KOPT-K1 (cell line): ENCODE measurements around the gene ASB2.

Experiments
- H3K27ac ChIP-seq: fragments of 200-600 bp; sonication (generic); 2 replicates; pipeline ENCODE4 v1.5.1; 2016; ENCODE audit warnings: antibody characterized with exemption, mild to moderate bottlenecking, low read depth, low read length; ENCODE audit not compliant: poor library complexity, severe bottlenecking
- H3K36me3 ChIP-seq: fragments of 200-600 bp; sonication (generic); 2 replicates; pipeline ENCODE4 v1.5.1; 2017; ENCODE audit warnings: antibody characterized with exemption, mild to moderate bottlenecking, low read length, moderate library complexity; ENCODE audit not compliant: insufficient read depth
- H3K9me3 ChIP-seq: fragments of 200-600 bp; sonication (generic); 2 replicates; pipeline ENCODE4 v1.5.1; 2017; ENCODE audit warnings: antibody characterized with exemption, low read length, mild to moderate bottlenecking; ENCODE audit not compliant: insufficient read depth, poor library complexity, severe bottlenecking

ASB2 gene

DNA sequence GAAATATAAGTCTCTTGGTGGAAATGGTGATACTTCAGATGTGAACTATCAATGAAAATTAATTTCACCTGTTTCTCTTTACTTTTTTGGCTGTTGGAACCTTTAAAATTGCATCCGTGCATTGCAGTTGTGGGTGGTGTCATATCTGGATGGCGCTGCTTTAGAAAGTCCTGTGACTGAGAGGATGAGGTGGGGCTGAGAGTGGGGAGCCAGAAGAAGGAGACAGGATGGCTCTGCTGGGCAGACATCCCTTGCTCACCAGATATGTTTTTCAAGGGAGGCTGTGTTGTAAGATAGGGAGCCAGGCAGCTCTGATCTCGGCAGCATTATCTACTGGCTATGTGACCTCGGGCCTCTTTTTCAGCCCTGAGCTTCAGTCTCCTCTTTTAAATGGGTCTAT, 12.7 kb downstream of the ASB2 start:
- Histone ChIP-seq H3K36me3 (no peaks in the 10 kb centered on the region), H3K9me3 (no peaks in the 10 kb centered on the region), H3K27ac (no peak overlapping the region)

DNA sequence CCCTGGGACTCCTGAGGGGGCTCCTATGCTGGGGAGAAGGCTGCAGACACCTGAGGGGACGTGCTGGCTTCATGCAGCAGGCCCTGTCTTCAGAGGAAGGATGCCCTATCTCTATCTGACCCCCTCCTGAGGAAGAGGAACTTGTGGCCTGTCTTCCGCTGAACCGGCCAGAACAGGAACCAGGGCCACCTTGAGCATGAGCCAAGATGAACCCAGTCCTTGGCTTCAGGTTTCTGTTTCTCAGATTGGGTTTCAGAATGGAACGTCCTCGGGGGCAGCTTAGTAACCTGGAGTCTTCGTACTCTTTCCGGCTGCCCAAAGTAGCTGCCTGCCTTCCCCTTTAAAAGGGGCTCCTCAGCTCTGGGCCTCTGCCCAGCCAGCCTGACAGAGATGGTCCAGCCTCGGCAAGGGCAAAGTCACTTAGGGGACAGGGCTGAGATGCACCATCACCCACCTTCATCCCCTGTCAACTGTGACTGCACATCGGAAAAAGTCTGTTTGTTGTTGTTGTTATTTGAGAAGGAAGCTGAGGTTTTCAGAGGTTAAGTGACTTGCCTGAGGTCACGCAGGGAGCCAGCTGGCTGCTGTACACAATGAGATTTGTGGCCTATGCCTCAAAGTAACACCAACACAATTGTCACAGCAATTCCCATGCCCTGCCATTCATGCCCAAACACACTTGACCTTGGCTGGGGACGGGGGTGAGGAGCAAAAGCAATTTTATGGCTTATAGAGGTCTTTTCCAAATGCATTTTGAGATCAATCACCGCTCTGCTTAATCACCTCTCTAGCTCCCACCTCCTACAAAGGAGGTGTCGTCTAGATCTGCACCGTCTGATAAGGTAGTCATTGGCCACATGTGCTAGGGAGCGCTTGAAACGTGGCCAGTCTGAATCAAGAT, 13.4 kb downstream of the ASB2 start:
- H3K9me3 ChIP-seq: no peaks in the 10 kb centered on the region
- no peaks in the 10 kb centered on the region for H3K36me3 ChIP-seq
- no peak overlapping the region for H3K27ac ChIP-seq

GRCh38 chr14:93961620-93962019, 14.8 kb downstream of the ASB2 start:
- no peaks in the 10 kb centered on the region for H3K9me3 ChIP-seq
- no peaks in the 10 kb centered on the region for H3K36me3 ChIP-seq
- H3K27ac ChIP-seq: no peak overlapping the region

- Histone ChIP-seq H3K9me3 (no peaks in the 10 kb centered on the region), H3K36me3 (no peaks in the 10 kb centered on the region), H3K27ac (no peak overlapping the region)
Observed at GRCh38 chr14:93960774-93961438, 15.5 kb downstream of the ASB2 start.

DNA sequence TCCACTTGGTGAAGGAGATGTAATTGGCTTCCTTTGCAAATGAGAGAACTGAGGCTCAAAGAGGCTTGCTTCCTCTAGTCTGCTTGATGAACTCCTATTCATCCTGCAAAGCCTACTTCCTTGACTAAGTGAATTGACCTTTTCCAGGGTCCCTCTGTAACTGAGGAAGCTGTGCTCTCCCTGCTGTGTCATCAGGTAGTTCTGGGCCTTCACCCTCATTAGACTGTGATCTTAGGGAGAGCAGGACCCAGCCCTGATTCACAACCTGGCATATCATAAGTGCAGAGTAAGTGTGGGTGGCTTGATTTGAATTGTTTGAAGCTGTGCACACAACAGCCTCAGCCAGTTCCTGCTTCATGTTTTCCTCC, 16.3 kb downstream of the ASB2 start:
- Histone ChIP-seq H3K27ac (no peak overlapping the region), H3K36me3 (no peaks in the 10 kb centered on the region), H3K9me3 (no peaks in the 10 kb centered on the region)

DNA sequence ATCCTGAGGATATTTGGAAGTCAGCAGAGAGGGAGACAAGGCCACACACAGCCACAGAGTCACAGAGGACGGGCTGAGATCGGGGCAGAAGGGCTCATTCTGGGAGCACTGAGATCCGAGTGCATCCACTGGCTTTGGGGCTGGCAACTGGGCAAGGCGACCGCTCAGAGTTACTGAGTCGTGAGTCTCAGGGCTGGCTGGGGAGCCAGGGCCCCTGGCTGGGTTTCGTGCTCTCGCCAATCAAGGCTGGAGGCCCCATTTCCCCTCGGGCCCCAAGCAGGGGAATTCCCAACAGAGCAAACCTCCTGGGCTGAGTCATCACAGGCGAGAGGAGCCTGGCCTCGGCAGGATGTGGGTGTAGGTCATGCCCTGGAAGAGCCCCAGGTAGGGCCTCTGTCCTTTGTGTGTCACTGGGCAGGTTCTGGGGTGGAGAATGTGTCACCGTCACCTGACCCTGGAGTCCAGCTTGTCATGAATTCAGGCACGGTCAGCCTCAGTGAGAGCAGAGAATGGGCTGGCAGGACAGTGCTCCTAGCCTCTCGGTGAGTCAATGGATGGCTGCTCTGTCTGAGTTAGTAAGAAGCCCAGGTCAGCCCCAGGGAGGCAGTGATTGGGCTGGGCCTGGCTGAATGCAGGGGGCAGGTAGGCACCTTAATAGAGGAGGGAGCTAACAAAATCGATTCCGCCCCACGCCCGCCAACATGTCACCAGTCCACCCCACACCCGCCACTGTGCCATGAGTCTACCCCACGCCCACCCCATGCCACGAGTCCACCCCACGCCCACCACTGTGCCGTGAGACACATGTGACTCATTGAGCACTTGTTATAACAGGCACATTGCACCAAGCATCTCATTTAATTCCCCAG, 16.9 kb downstream of the ASB2 start:
- Histone ChIP-seq H3K27ac (peak overlapping the region; percentile 0), H3K36me3 (no peaks in the 10 kb centered on the region), H3K9me3 (no peaks in the 10 kb centered on the region)

DNA sequence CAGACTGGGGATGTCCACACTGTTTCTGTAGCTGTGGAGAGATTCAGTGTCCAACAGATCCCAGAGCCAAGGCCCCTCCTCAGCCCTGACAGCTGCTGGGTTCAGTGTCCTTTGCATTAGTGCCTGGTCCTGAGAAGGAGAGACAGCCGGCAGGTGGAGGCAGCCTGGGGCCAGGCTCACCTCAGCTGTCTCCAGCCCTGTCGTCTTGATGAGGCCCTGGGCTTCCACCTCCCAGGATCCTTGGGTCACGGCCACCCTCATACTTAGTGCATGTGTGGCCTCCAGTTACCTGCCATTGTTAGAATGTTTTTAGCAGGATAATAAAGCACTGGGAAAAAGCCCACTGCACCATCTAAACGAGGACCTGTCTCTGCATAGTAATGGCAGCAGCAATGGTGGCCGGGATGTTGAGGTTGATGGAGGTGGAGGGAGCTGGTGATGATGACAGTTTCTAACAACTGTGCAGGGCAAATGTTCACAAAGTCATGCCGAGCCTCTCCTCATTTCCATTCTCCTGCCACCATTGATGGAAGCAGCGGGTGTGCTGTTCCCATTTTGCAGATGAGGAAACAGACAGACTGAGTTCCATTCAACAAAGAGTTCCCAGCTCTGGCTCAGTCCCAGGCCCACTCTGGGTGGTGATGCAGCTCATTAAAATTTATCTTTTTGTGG, 17.7 kb downstream of the ASB2 start:
- H3K27ac ChIP-seq: peak overlapping the region; percentile 0
- H3K36me3 ChIP-seq: no peaks in the 10 kb centered on the region
- H3K9me3 ChIP-seq: no peaks in the 10 kb centered on the region

DNA sequence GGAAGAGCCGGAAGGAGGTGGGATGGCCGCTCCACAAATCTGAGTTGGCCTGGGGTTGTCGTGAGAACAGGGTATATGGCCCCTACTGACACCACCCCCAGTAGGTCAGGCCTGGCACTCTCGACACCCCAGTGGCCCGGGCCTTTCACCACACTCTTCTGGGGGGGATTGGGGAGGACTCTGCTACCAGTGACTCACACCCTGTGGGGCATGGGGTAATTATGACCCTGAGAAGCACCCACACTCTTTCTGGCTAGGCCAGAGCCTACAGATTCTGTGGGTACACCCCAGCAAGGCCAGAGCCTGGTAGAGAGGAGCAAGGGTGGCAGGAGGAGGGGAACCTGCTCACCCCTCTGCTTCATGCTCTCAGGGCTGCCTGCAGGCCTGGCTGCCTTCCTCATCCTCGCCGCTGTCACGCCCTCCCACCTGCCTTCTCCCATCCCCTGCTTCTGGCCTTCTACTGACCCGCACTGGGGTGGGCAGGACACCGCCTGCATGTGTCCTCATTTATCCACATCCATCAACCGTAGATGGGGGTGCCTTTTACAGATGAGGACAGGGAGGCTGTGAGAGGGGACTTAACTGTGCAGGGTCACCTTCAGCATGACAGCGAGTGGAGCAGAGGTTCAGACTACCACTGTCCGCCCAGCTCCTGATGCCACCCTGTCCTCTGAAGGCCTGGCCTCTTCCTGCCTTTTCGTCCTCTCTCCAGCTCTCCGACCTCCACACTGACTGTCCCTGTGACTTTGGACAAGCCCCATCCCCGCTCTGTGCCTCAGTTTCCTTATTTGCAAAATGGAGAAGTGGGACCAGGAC, 18.4 kb downstream of the ASB2 start:
- Histone ChIP-seq H3K27ac (no peak overlapping the region), H3K9me3 (no peaks in the 10 kb centered on the region), H3K36me3 (no peaks in the 10 kb centered on the region)

GRCh38 chr14:93957333-93957710, 19.0 kb downstream of the ASB2 start:
- no peak overlapping the region for H3K27ac ChIP-seq
- no peaks in the 10 kb centered on the region for H3K9me3 ChIP-seq
- H3K36me3 ChIP-seq: no peaks in the 10 kb centered on the region

- H3K27ac ChIP-seq: no peak overlapping the region
- H3K36me3 ChIP-seq: no peaks in the 10 kb centered on the region
- no peaks in the 10 kb centered on the region for H3K9me3 ChIP-seq
Observed at GRCh38 chr14:93956514-93957332, 19.6 kb downstream of the ASB2 start.

DNA sequence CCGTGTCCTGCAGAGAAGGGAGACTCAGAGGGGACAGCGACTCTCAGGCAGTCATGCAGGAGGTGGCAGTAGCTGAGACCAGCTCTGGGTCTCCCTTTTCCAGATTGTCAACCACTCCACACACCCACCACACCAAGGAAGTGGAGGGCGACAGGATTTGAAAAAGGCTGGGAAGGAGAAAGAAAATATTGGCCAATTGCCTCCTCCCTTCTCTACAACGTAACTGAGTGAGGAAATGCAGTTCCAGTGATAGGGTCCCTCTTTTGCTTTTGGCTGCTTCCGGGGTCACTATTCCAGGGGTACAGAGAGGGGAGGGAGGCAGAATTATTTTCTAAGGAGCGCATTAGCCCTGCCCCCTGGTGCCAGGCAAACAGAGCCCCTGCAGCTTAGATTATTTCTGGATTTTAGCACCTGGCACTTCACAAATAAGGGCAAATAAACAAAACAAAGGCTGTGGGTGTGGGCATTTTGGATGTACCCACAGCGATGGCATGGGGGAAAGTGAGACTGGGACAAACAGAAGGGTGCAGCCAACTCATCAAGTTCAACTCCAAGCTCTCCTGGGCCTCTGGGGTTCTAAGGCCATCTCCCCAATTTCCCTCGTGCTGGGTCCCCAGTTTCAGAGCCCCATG, 20.4 kb downstream of the ASB2 start:
- H3K27ac ChIP-seq: no peak overlapping the region
- no peaks in the 10 kb centered on the region for H3K36me3 ChIP-seq
- no peaks in the 10 kb centered on the region for H3K9me3 ChIP-seq

GRCh38 chr14:93954900-93955849, 21.2 kb downstream of the ASB2 start:
- Histone ChIP-seq H3K36me3 (no peaks in the 10 kb centered on the region), H3K9me3 (no peaks in the 10 kb centered on the region), H3K27ac (peak overlapping the region; percentile 25)
